ENCODE data around the gene TEKT3.
A peak's percentile ranks its signal among the peaks of the same experiment; 100 is the strongest.

Gene TEKT3

GRCh38 chr17:15266325-15267125, 74.9 kb downstream of the TEKT3 start:
- Histone ChIP-seq H3K9me3 (ENCODE audit: insufficient read depth, low read depth, low read length) (no peaks in the 10 kb centered on the region), H3K27ac (ENCODE audit: low read depth, low read length) (no peak overlapping the region), H3K36me3 (ENCODE audit: insufficient read depth, low read length) (no peaks in the 10 kb centered on the region), H3K27me3 (ENCODE audit: insufficient read depth, low read length) (peaks cover 61% of the 10 kb centered on the region), H3K9ac (ENCODE audit: low read depth, low read length) (no peak overlapping the region), H3K4me1 (ENCODE audit: insufficient read depth, low read length) (peaks cover 2% of the 10 kb centered on the region; the same call in 1 of the 2 replicates), H3K4me3 (ENCODE audit: low read length) (no peak overlapping the region)
- WGBS, result 91% methylated on average over 13 of the region's 13 CpGs

DNA sequence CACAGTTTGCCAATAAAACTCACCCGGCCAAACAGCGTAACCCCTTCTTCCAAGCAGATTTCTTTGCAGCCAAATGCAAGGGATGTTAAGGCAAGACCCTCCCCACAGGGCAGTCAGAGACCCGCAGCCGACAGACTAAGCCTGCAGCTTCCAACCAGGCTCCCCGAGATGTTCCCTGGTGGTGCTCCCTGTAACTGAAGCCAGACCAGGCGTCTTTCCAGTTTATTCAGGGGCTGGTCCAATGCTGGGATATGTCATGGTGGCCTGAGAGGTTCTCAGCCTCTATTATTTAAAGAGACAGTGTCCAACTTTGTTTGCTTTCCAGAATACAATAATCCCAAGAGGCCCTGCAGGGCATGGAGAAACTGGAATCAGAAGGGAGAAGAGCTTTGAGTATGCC, 76.3 kb downstream of the TEKT3 start, which contains the start of gene PMP22:
Gene PMP22 (minus strand): TSS at position 196 of the 400 bp plus-strand sequence. CDS start 4,599 bp downstream, outside the sequence.
- 83% methylated on average over 6 of the region's 6 CpGs for WGBS
- Histone ChIP-seq H3K27me3 (ENCODE audit: insufficient read depth, low read length) (peaks cover 74% of the 10 kb centered on the region), H3K9ac (ENCODE audit: low read depth, low read length) (no peak within 1 kb of the TSS), H3K4me1 (ENCODE audit: insufficient read depth, low read length) (peaks cover 3% of the 10 kb centered on the region; the same call in 1 of the 2 replicates), H3K4me3 (ENCODE audit: low read length) (no peak within 1 kb of the TSS), H3K9me3 (ENCODE audit: insufficient read depth, low read depth, low read length) (no peaks in the 10 kb centered on the region), H3K36me3 (ENCODE audit: insufficient read depth, low read length) (no peaks in the 10 kb centered on the region), H3K27ac (ENCODE audit: low read depth, low read length) (no peak within 1 kb of the TSS)

- Histone ChIP-seq H3K4me3 (ENCODE audit: low read length) (no peak overlapping the region), H3K27ac (ENCODE audit: low read depth, low read length) (no peak overlapping the region), H3K9ac (ENCODE audit: low read depth, low read length) (no peak overlapping the region), H3K36me3 (ENCODE audit: insufficient read depth, low read length) (no peaks in the 10 kb centered on the region), H3K9me3 (ENCODE audit: insufficient read depth, low read depth, low read length) (no peaks in the 10 kb centered on the region), H3K27me3 (ENCODE audit: insufficient read depth, low read length) (peaks cover 79% of the 10 kb centered on the region), H3K4me1 (ENCODE audit: insufficient read depth, low read length) (peaks cover 3% of the 10 kb centered on the region; the same call in 1 of the 2 replicates)
- 86% methylated on average over 2 of the region's 2 CpGs for WGBS
Observed at GRCh38 chr17:15264542-15264941, 76.9 kb downstream of the TEKT3 start.

- Histone ChIP-seq H3K9ac (ENCODE audit: low read depth, low read length) (no peak overlapping the region), H3K9me3 (ENCODE audit: insufficient read depth, low read depth, low read length) (no peaks in the 10 kb centered on the region), H3K27me3 (ENCODE audit: insufficient read depth, low read length) (peaks cover 85% of the 10 kb centered on the region), H3K27ac (ENCODE audit: low read depth, low read length) (no peak overlapping the region), H3K4me3 (ENCODE audit: low read length) (peak overlapping the region; percentile 90), H3K36me3 (ENCODE audit: insufficient read depth, low read length) (no peaks in the 10 kb centered on the region), H3K4me1 (ENCODE audit: insufficient read depth, low read length) (peaks cover 3% of the 10 kb centered on the region; the same call in 1 of the 2 replicates)
- 83% methylated on average over 2 of the region's 3 CpGs for WGBS
Observed at GRCh38 chr17:15263680-15264079, 77.7 kb downstream of the TEKT3 start.

- Histone ChIP-seq H3K4me1 (ENCODE audit: insufficient read depth, low read length) (peaks cover 3% of the 10 kb centered on the region; the same call in 1 of the 2 replicates), H3K9ac (ENCODE audit: low read depth, low read length) (peak overlapping the region; percentile 19; the same call in 1 of the 2 replicates), H3K27me3 (ENCODE audit: insufficient read depth, low read length) (peaks cover 85% of the 10 kb centered on the region), H3K4me3 (ENCODE audit: low read length) (peak overlapping the region; percentile 90), H3K27ac (ENCODE audit: low read depth, low read length) (no peak overlapping the region), H3K36me3 (ENCODE audit: insufficient read depth, low read length) (no peaks in the 10 kb centered on the region), H3K9me3 (ENCODE audit: insufficient read depth, low read depth, low read length) (no peaks in the 10 kb centered on the region)
- WGBS, result under 1% methylated on average over 14 of the region's 17 CpGs
Observed at GRCh38 chr17:15263206-15263579, 78.2 kb downstream of the TEKT3 start.

DNA sequence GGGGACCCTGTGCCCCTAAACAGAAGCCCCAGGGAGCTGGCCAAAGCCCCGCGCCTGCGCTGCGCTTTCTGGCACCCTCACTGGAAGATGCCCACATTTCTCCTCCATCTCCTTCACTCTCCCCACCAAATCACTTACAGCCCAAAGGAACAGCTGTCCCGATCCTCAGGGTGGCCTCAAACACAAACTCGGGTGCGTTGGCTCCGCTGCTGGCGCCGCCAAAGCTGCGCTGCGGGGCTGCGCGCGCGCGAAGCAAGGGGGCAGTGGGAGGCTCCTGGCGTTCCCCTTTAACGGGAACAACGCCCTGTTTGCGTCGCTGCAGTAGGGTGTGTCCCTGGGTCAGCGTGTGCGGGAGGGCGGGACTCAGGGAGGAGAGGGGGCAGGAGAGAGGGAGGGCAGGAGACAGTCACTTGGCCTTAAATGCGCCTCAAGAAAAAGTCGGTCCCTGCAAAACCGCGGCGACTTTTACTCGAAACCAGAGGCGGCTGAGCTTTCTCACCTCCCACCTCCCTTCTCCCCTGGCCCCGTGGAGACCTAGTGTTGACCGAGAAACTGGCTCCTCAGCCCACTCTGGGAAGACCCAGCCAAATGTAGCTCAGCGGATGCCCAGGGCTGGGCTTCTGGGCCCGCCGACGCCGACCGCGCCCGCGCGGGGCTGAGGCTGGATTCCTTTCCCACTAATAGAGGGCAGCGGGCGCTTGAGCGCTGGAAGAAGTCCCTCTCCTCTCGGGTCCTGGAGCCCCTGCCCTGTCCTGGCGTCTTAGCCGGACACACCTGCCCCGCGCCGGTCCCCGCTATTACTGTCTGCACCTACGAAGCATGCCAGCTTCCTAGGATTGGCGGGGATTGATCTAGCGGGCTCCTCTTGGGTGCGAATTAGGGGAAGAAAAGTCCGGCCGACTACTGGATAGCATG, 78.8 kb downstream of the TEKT3 start:
- Histone ChIP-seq H3K9me3 (ENCODE audit: insufficient read depth, low read depth, low read length) (no peaks in the 10 kb centered on the region), H3K36me3 (ENCODE audit: insufficient read depth, low read length) (no peaks in the 10 kb centered on the region), H3K4me1 (ENCODE audit: insufficient read depth, low read length) (peaks cover 3% of the 10 kb centered on the region; the same call in 1 of the 2 replicates), H3K27me3 (ENCODE audit: insufficient read depth, low read length) (peaks cover 88% of the 10 kb centered on the region), H3K27ac (ENCODE audit: low read depth, low read length) (no peak overlapping the region), H3K4me3 (ENCODE audit: low read length) (peak overlapping the region; percentile 90), H3K9ac (ENCODE audit: low read depth, low read length) (peak overlapping the region; percentile 19; the same call in 1 of the 2 replicates)
- 1% methylated on average over 60 of the region's 60 CpGs for WGBS

DNA sequence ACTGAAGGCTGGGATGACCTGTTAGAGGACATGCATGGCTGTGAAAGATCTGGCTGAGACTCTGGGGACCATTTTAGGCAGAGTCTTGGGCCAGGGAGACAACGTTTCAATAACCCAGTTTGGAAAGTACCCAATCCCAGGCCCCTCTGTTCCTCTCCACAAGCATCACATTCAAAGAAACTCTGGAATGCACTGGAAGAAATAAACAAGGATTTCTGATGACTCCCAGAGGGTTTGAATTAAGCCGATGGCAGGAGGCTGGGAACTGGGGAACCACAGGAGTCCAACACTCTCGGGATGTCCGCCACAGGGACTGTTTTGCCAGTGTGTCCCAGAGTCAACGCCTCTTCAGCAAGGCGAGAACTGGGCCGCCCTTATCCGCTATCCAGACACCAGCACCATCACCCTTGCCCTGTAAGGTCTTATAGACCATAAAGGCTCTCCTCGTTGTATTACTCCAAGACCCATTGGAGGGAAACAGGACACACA, 79.6 kb downstream of the TEKT3 start:
- Histone ChIP-seq H3K9me3 (ENCODE audit: insufficient read depth, low read depth, low read length) (no peaks in the 10 kb centered on the region), H3K4me3 (ENCODE audit: low read length) (peak overlapping the region; percentile 90), H3K36me3 (ENCODE audit: insufficient read depth, low read length) (no peaks in the 10 kb centered on the region), H3K9ac (ENCODE audit: low read depth, low read length) (no peak overlapping the region), H3K4me1 (ENCODE audit: insufficient read depth, low read length) (peaks cover 3% of the 10 kb centered on the region; the same call in 1 of the 2 replicates), H3K27ac (ENCODE audit: low read depth, low read length) (no peak overlapping the region), H3K27me3 (ENCODE audit: insufficient read depth, low read length) (peaks cover 89% of the 10 kb centered on the region)
- WGBS, result 4% methylated on average over 9 of the region's 9 CpGs

DNA sequence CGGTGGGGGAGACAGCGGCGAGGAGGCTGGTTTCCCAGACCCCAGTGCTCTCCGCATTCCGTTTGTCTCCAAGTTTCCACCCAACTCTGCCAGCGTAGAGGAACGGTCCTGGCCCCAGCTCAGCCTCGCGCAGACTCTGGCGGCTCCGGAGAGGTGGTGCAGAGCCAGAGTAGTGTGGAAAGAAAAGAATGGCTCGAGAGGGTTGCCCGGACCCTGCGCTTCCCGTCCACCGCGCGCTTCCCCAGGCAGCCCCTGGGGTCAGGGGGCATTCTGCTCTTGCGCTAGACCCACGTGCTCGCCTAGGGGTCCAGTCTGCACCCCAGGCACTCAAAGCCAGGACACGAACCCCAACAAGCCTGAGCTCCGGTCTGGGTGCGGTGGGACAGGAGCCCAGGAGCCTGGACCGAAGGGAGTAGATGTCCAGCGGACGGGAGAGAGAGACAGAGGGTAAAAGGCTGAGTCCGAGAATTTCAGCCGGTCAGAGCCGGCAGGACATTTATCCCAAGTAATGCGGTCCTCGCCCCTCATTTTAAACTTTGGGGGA, 80.1 kb downstream of the TEKT3 start:
- 3% methylated on average over 32 of the region's 32 CpGs for WGBS
- no peak overlapping the region for H3K9ac ChIP-seq (ENCODE audit: low read depth, low read length)
- no peaks in the 10 kb centered on the region for H3K9me3 ChIP-seq (ENCODE audit: insufficient read depth, low read depth, low read length)
- H3K4me1 ChIP-seq (ENCODE audit: insufficient read depth, low read length), result peaks cover 3% of the 10 kb centered on the region; the same call in 1 of the 2 replicates
- H3K4me3 ChIP-seq (ENCODE audit: low read length), result peak overlapping the region; percentile 90
- H3K27me3 ChIP-seq (ENCODE audit: insufficient read depth, low read length), result peaks cover 92% of the 10 kb centered on the region
- no peak overlapping the region for H3K27ac ChIP-seq (ENCODE audit: low read depth, low read length)
- H3K36me3 ChIP-seq (ENCODE audit: insufficient read depth, low read length), result no peaks in the 10 kb centered on the region

DNA sequence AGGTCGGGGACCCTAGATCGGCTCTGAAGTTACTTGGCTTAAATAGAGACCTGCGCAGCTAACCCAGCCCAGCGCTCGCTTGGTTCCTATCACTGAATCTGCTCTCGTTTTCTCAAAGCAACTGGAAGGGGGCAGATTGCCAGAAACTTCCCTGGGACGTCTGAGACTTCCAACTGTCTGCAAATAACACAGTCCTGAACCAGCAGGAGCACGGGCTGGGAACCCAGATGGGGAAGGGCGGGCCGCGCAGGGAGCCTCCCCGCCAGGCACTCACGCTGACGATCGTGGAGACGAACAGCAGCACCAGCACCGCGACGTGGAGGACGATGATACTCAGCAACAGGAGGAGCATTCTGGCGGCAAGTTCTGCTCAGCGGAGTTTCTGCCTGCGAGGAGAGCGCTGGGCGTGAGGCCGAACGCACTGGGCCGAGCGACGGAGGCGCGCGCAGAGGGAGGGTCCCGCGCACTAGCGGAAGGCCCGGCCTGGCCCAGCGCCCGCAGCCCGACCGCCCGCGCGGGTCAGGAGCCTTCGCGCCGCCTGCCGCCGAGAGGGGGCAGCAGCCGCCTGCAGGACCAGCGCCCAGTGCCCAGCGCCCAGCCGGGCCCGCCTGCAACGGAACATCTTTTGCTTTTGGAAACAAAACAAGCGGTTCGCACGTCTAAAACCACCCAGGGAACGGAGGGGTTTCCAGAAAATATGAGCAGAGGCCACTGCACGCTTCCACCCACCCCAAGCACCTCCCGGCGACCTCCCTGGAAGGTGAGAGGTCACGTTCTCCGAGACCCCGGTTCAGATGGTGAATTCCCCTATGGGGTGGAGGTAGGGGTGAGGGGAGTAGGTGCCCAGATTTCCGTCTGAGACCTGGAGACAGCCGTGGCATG, 80.8 kb downstream of the TEKT3 start:
- no peak overlapping the region for H3K27ac ChIP-seq (ENCODE audit: low read depth, low read length)
- peak overlapping the region; percentile 90 for H3K4me3 ChIP-seq (ENCODE audit: low read length)
- peaks cover 87% of the 10 kb centered on the region for H3K27me3 ChIP-seq (ENCODE audit: insufficient read depth, low read length)
- peaks cover 3% of the 10 kb centered on the region; the same call in 1 of the 2 replicates for H3K4me1 ChIP-seq (ENCODE audit: insufficient read depth, low read length)
- WGBS, result under 1% methylated on average over 67 of the region's 67 CpGs
- H3K36me3 ChIP-seq (ENCODE audit: insufficient read depth, low read length), result no peaks in the 10 kb centered on the region
- no peaks in the 10 kb centered on the region for H3K9me3 ChIP-seq (ENCODE audit: insufficient read depth, low read depth, low read length)
- peak overlapping the region; percentile 51; the same call in 1 of the 2 replicates for H3K9ac ChIP-seq (ENCODE audit: low read depth, low read length)
